Panc1 (cell line): ENCODE data around the gene TGFB2. TPM values are rescaled to one million over a fixed set of nuclear protein-coding genes. Genes with fewer than 3 reads are reported as not detected.

Source experiments
- ATAC-seq: fragments of 200-7000 bp; cut with Tn5 transposase; 2 replicates; pipeline ENCODE4 v1.9.1; 2020; ENCODE audit warnings: mild to moderate bottlenecking, moderate library complexity
- BruUV-seq: library from RNA; stranded (reverse); fragments of 400-500 nt; replicated peaks from 2 replicates; lab custom pipeline; 2021; lab: Mats Ljungman, UMichigan
- CTCF ChIA-PET: fragments of 300-600 bp; sonication (Branson Sonifier 250); formaldehyde crosslinking; loops from one replicate; lab custom pipeline; 2022; ENCODE audit warnings: antibody characterized with exemption; lab: Charles Lee
- POLR2A ChIA-PET: fragments of 300-600 bp; sonication (Branson Sonifier 250); formaldehyde crosslinking; loops from one replicate; lab custom pipeline; 2022; ENCODE audit warnings: antibody characterized with exemption; lab: Charles Lee
- DNase-seq: peaks from one replicate; pipeline ENCODE4 v3.0.0-alpha.2; 2010; ENCODE audit warnings: low read depth, low spot score
- H3K27ac ChIP-seq: 2 replicates; pipeline ENCODE4 v1.5.1; 2011; ENCODE audit warnings: mild to moderate bottlenecking, low read length, inconsistent platforms
- H3K27me3 ChIP-seq: fragments of 200-500 bp; sonication (Bioruptor generic); 2 replicates; pipeline ENCODE4 v1.6.0; 2014; ENCODE audit warnings: low read length, inconsistent platforms; ENCODE audit not compliant: control insufficient read depth, insufficient read depth
- H3K36me3 ChIP-seq: fragments of 200-500 bp; sonication (Bioruptor generic); 2 replicates; pipeline ENCODE4 v1.5.1; 2014; ENCODE audit warnings: inconsistent platforms, mild to moderate bottlenecking, low read length, moderate library complexity; ENCODE audit not compliant: control insufficient read depth, insufficient read depth
- H3K4me1 ChIP-seq: 2 replicates; pipeline ENCODE4 v1.5.1; 2011; ENCODE audit warnings: inconsistent platforms, mild to moderate bottlenecking, low read length, moderate library complexity; ENCODE audit not compliant: control insufficient read depth, insufficient read depth
- H3K4me3 ChIP-seq, 2 experiments: 2 replicates each; pipeline ENCODE4 v1.5.1; 2011 to 2012; ENCODE audit warnings: low read depth in 2 of 2, low read length in 2 of 2, mild to moderate bottlenecking in 2 of 2, inconsistent platforms in 1 of 2, moderate library complexity in 1 of 2
- H3K9me3 ChIP-seq: fragments of 200-500 bp; sonication (Bioruptor generic); 2 replicates; pipeline ENCODE4 v1.5.1; 2014; ENCODE audit warnings: low read depth, mild to moderate bottlenecking, inconsistent platforms, low read length, moderate library complexity; ENCODE audit not compliant: control insufficient read depth, insufficient read depth
- CTCF ChIP-seq: fragments of 450-650 bp; IDR thresholded peaks from 2 replicates; pipeline ENCODE4 v1.5.1; 2017; ENCODE audit warnings: mild to moderate bottlenecking
- POLR2AphosphoS5 ChIP-seq: IDR thresholded peaks from 2 replicates; pipeline ENCODE4 v1.6.1; 2012; ENCODE audit warnings: mild to moderate bottlenecking, low read depth, low read length, moderate library complexity
- SIN3A ChIP-seq: IDR thresholded peaks from 2 replicates; pipeline ENCODE4 v1.6.1; 2012; ENCODE audit warnings: low read depth, mild to moderate bottlenecking, low read length, moderate library complexity, borderline replicate concordance; ENCODE audit not compliant: insufficient read depth
- TCF7L2 ChIP-seq: IDR thresholded peaks from 2 replicates; pipeline ENCODE4 v1.6.1; 2011; ENCODE audit warnings: mild to moderate bottlenecking, low read depth, low read length, inconsistent platforms
- in situ Hi-C: cut with HindIII; loops from 2 replicates; pipeline ENCODE4 v1.10.0; 2016; ENCODE audit warnings: low sequenced_read_pairs, low pct_unique_long_range_greater_than_20kb
- intact Hi-C: fragments of 100-400 bp; cut with micrococcal nuclease; formaldehyde crosslinking; loops from one replicate; pipeline ENCODE4 v1.10.0; 2022; ENCODE audit not compliant: unreplicated experiment
- total RNA-seq: library from RNA; stranded (reverse); gene quantifications from one replicate; pipeline ENCODE4 v1.2.1, GENCODE V29; 2021; ENCODE audit not compliant: unreplicated experiment
- TF ChIP-seq, protein P1 (sequence below), 2 experiments: IDR thresholded peaks; 2 replicates each; pipeline ENCODE4 v1.6.1; 2011 to 2012; ENCODE audit warnings: low read depth in 2 of 2, control low read depth in 1 of 2, low read length in 1 of 2, mild to moderate bottlenecking in 1 of 2, moderate library complexity in 1 of 2; ENCODE audit not compliant: insufficient read depth in 1 of 2

Gene TGFB2
- total RNA-seq, 1 experiment from 2014 or later: 58.9 TPM

- no TSS peak for BruUV-seq
- in situ Hi-C loops: no loop called here
- H3K36me3 ChIP-seq: peaks cover 3% of the 10 kb centered on the region; the same call in 1 of the 2 replicates
- DNase-seq (no peak), ATAC-seq (no peak)
- ChIA-PET CTCF (no interaction called here), POLR2A (no interaction called here)
- no peaks in the 10 kb centered on the region for H3K4me1 ChIP-seq
- peaks cover 4% of the 10 kb centered on the region; the same call in 1 of the 2 replicates for H3K9me3 ChIP-seq
- no peaks in the 10 kb centered on the region for H3K27me3 ChIP-seq
- no peak overlapping the region for H3K4me3 ChIP-seq
- H3K27ac ChIP-seq: no peak overlapping the region; the same call in 1 of the 2 replicates
- TF ChIP-seq, protein P1, sequence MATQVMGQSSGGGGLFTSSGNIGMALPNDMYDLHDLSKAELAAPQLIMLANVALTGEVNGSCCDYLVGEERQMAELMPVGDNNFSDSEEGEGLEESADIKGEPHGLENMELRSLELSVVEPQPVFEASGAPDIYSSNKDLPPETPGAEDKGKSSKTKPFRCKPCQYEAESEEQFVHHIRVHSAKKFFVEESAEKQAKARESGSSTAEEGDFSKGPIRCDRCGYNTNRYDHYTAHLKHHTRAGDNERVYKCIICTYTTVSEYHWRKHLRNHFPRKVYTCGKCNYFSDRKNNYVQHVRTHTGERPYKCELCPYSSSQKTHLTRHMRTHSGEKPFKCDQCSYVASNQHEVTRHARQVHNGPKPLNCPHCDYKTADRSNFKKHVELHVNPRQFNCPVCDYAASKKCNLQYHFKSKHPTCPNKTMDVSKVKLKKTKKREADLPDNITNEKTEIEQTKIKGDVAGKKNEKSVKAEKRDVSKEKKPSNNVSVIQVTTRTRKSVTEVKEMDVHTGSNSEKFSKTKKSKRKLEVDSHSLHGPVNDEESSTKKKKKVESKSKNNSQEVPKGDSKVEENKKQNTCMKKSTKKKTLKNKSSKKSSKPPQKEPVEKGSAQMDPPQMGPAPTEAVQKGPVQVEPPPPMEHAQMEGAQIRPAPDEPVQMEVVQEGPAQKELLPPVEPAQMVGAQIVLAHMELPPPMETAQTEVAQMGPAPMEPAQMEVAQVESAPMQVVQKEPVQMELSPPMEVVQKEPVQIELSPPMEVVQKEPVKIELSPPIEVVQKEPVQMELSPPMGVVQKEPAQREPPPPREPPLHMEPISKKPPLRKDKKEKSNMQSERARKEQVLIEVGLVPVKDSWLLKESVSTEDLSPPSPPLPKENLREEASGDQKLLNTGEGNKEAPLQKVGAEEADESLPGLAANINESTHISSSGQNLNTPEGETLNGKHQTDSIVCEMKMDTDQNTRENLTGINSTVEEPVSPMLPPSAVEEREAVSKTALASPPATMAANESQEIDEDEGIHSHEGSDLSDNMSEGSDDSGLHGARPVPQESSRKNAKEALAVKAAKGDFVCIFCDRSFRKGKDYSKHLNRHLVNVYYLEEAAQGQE (IDR thresholded peaks at IDR 0.05; ENCODE audit: insufficient read depth in 1 of 2, low read depth in 2 of 2, low read length in 1 of 2): no peak
- intact Hi-C loops: no loop called here
Observed at GRCh38 chr1:218436346-218436745, 91.2 kb downstream of the TGFB2 start.

DNA sequence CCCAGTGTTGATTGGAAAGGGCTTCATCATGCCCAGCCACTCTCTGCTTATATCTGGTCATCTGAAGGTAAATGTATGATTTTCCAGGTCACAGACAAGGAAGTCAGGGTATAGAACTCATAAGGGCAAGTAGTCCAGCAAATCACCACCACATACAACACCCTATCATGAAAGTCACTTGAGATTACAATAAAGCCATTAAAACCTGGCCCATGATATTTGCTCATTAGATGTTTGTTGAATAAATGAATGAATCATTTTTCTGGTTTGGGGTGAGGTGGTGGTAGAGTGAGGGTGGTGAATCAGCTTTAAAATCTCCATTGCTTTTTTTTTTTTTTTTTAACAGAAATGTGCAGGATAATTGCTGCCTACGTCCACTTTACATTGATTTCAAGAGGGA, 91.9 kb downstream of the TGFB2 start:
- in situ Hi-C loops: no loop called here
- intact Hi-C loops: no loop called here
- no TSS peak for BruUV-seq
- H3K27ac ChIP-seq: peak overlapping the region; percentile 6; the same call in 1 of the 2 replicates
- no peak for TF ChIP-seq TCF7L2
- TF ChIP-seq SIN3A: no peak
- TF ChIP-seq POLR2AphosphoS5: no peak
- no peak for TF ChIP-seq CTCF
- TF ChIP-seq, protein P1 (IDR thresholded peaks at IDR 0.05; ENCODE audit: insufficient read depth in 1 of 2, low read depth in 2 of 2, low read length in 1 of 2): no peak
- H3K36me3 ChIP-seq: peaks cover 7% of the 10 kb centered on the region; the same call in 1 of the 2 replicates
- H3K4me3 ChIP-seq: no peak overlapping the region
- no peaks in the 10 kb centered on the region for H3K4me1 ChIP-seq
- H3K9me3 ChIP-seq: no peaks in the 10 kb centered on the region
- no peak for ATAC-seq
- CTCF ChIA-PET: no interaction called here
- H3K27me3 ChIP-seq: no peaks in the 10 kb centered on the region
- POLR2A ChIA-PET: no interaction called here
- DNase-seq: no peak
